Endothelial cell (in vitro differentiated cells): ENCODE measurements around the gene AVEN. TPM values are rescaled to one million over a fixed set of nuclear protein-coding genes. Genes with fewer than 3 reads are reported as not detected.

Source experiments
- DNase-seq: peaks from one replicate; pipeline ENCODE4 v3.0.0; 2021; ENCODE audit warnings: low spot score
- H3K27ac Mint-ChIP-seq: one replicate; pipeline ENCODE4 v1.8.0; 2021; ENCODE audit warnings: mixed read lengths, inconsistent platforms; ENCODE audit not compliant: unreplicated experiment
- H3K27me3 Mint-ChIP-seq: one replicate; pipeline ENCODE4 v1.8.0; 2021; ENCODE audit warnings: mild to moderate bottlenecking, moderate library complexity, mixed read lengths, inconsistent platforms; ENCODE audit not compliant: unreplicated experiment
- H3K36me3 Mint-ChIP-seq: one replicate; pipeline ENCODE4 v1.8.0; 2021; ENCODE audit warnings: mild to moderate bottlenecking, low read depth, mixed read lengths, inconsistent platforms; ENCODE audit not compliant: unreplicated experiment
- H3K4me1 Mint-ChIP-seq: one replicate; pipeline ENCODE4 v1.8.0; 2021; ENCODE audit warnings: mild to moderate bottlenecking, mixed read lengths, inconsistent platforms; ENCODE audit not compliant: unreplicated experiment
- H3K4me3 Mint-ChIP-seq: one replicate; pipeline ENCODE4 v1.8.0; 2021; ENCODE audit warnings: mild to moderate bottlenecking, mixed read lengths, inconsistent platforms; ENCODE audit not compliant: unreplicated experiment
- H3K9me3 Mint-ChIP-seq: one replicate; pipeline ENCODE4 v1.8.0; 2021; ENCODE audit warnings: mixed read lengths, inconsistent platforms; ENCODE audit not compliant: unreplicated experiment
- total RNA-seq: library from RNA; stranded (reverse); fragmentation: NEBNext Ultra II Directional; extraction: Animal tissue kit (Norgen Biotek cat#: 25700); gene quantifications from one replicate; pipeline ENCODE4 v1.2.1, GENCODE V29; 2021; ENCODE audit not compliant: unreplicated experiment
- TF ChIP-seq, protein P1 (sequence below): fragments of 200-600 bp; sonication (generic); IDR thresholded peaks from one replicate; pipeline ENCODE4 v1.5.0; 2021; ENCODE audit warnings: antibody characterized with exemption; ENCODE audit not compliant: unreplicated experiment

Gene AVEN
- total RNA-seq, 1 donor from 2014 or later = 14.8 TPM

DNA sequence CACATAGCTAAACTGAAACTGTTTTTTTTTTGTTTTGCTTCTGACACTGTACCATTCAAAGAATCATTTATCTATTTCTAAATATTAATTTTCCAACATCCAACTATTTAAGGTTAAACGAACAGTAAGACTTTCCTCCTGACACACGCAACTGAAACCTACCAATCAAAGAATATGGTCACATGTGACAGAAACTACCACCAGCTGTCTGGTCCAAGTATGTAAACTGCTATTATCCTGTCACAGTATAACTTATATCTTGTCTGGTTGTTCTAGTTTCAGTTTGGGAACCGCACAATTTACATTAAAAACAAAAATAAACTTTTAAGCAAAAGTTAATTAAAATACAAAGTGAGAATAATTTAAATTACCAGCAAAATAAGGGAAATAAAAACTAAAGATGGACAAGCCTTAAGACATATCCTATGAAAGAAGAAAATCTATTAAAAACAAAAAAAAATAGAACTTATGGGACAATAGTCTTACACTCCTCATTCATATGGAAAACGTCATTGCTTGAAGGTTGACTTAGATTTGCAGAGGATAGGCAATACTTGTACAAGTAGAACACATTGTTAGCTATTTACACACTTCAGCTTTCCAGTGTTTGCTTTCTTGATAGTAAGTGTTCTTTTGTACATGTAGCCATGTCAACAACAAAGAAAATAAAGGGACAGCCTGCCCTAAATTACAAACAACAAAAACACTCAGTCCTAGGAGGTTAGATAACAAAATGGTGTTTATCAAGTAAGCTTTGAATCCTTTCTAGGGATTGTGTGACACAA, 97.5 kb downstream of the AVEN start:
- H3K27ac Mint-ChIP-seq = no peak overlapping the region
- no peaks in the 10 kb centered on the region for H3K9me3 Mint-ChIP-seq
- TF ChIP-seq, protein P1, sequence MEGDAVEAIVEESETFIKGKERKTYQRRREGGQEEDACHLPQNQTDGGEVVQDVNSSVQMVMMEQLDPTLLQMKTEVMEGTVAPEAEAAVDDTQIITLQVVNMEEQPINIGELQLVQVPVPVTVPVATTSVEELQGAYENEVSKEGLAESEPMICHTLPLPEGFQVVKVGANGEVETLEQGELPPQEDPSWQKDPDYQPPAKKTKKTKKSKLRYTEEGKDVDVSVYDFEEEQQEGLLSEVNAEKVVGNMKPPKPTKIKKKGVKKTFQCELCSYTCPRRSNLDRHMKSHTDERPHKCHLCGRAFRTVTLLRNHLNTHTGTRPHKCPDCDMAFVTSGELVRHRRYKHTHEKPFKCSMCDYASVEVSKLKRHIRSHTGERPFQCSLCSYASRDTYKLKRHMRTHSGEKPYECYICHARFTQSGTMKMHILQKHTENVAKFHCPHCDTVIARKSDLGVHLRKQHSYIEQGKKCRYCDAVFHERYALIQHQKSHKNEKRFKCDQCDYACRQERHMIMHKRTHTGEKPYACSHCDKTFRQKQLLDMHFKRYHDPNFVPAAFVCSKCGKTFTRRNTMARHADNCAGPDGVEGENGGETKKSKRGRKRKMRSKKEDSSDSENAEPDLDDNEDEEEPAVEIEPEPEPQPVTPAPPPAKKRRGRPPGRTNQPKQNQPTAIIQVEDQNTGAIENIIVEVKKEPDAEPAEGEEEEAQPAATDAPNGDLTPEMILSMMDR = no peak
- no peak overlapping the region for H3K4me3 Mint-ChIP-seq
- H3K27me3 Mint-ChIP-seq = no peaks in the 10 kb centered on the region
- no peaks in the 10 kb centered on the region for H3K36me3 Mint-ChIP-seq
- no peaks in the 10 kb centered on the region for H3K4me1 Mint-ChIP-seq
- no peak for DNase-seq

DNA sequence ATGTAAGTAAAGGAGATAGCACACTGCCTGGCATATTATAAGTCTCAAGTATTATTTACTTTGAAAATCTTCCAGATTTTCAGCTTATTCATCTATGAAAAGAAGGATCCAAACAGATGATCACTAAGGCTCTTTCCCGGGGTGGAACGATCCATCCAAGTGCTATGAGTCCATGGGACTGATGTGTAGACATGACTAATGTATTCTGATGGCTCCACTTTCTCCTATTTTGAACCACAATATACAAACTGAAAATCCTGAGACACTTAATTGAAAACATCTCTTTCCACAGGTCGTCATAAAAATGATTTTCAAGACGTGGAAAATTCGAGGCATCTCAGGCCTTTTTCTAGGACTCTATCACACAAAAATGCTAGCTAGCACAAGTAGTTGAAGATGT, 104.1 kb downstream of the AVEN start:
- H3K27me3 Mint-ChIP-seq = no peaks in the 10 kb centered on the region
- TF ChIP-seq, protein P1 = no peak
- H3K4me1 Mint-ChIP-seq = peaks cover 3% of the 10 kb centered on the region
- no peaks in the 10 kb centered on the region for H3K36me3 Mint-ChIP-seq
- DNase-seq = no peak
- H3K9me3 Mint-ChIP-seq = no peaks in the 10 kb centered on the region
- no peak overlapping the region for H3K27ac Mint-ChIP-seq
- no peak overlapping the region for H3K4me3 Mint-ChIP-seq

DNA sequence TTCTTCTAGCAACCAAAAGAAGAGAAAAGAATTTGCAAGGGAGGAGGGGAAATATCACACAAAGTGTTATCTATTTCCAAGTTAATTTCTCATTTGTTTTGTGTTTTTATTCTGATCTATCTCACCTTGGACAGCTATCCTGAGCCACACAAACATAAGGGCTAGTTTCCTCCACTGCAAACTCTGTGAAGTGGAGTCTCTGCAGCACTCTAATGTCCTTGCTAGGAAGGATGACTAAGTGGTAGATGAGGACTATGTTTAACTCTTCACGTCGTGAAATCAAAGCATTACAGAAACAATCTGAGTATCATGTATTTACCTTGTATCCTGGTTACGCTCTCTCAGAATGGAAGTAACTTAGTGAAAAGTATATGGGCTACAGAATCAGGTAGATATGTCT, 104.6 kb downstream of the AVEN start:
- no peak for DNase-seq
- Mint-ChIP-seq H3K4me3 (no peak overlapping the region), H3K36me3 (no peaks in the 10 kb centered on the region), H3K27ac (no peak overlapping the region), H3K9me3 (no peaks in the 10 kb centered on the region), H3K4me1 (peaks cover 3% of the 10 kb centered on the region), H3K27me3 (no peaks in the 10 kb centered on the region)
- TF ChIP-seq, protein P1 = no peak

DNA sequence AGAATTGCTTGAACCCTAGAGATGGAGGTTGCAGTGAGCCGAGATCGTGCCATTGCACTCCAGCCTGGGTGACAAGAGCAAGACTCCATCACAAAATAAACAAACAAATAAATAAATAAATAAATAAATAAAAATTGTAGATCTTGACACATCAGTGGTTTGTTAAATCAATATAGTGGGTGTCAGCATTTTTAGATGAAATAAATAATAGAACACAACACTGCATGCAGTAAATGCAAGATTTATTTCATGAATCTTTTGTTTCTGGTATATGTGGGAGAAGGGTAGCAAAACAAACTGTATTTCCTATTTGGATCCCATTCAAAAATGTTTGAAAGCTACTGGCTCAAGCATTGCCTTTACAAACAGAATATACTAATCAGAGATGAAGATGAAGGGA, 106.3 kb downstream of the AVEN start:
- Mint-ChIP-seq H3K27ac (no peak overlapping the region), H3K4me1 (peaks cover 3% of the 10 kb centered on the region), H3K4me3 (no peak overlapping the region), H3K27me3 (no peaks in the 10 kb centered on the region), H3K9me3 (no peaks in the 10 kb centered on the region), H3K36me3 (no peaks in the 10 kb centered on the region)
- TF ChIP-seq, protein P1 = no peak
- DNase-seq = no peak

DNA sequence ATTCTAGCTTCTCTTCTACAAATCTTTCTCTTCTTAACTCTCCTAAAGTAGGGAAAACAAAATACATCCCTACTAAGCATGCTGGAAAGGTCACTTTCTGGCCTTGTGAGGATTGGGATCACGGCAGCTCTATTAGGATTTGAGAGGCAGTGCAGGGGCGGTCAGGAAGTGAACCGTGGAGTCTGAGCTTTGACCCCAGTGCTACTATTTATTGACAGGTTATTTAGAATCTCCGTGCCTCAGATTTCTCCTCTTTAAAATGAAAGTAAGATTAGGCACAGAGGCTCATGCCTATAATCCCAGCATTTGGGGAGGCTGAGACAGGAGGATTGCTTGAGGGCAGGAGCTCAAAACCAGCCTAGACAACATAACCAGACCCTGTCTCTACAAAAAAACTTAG, 112.7 kb downstream of the AVEN start:
- Mint-ChIP-seq H3K27ac (no peak overlapping the region), H3K4me3 (no peak overlapping the region), H3K27me3 (no peaks in the 10 kb centered on the region), H3K36me3 (no peaks in the 10 kb centered on the region), H3K4me1 (no peaks in the 10 kb centered on the region), H3K9me3 (no peaks in the 10 kb centered on the region)
- no peak for DNase-seq
- TF ChIP-seq, protein P1 = no peak
